AG04449 (cell line): ENCODE results near the gene EXOSC2.

Source experiments
- CTCF ChIA-PET: fragments of 350-600 bp; formaldehyde crosslinking; extraction: SDS; loops from one replicate; lab custom pipeline; 2021; ENCODE audit warnings: antibody characterized with exemption; lab: Yijun Ruan, JAX
- POLR2A ChIA-PET: fragments of 400-600, 350-600 bp; formaldehyde crosslinking; extraction: SDS; loops from one replicate; lab custom pipeline; 2020; ENCODE audit warnings: antibody characterized with exemption, inconsistent platforms; lab: Yijun Ruan, JAX
- DNase-seq: peaks from one replicate; pipeline ENCODE4 v3.0.0-alpha.2; 2010; ENCODE audit warnings: low read depth, low spot score
- H3K4me3 ChIP-seq: 2 replicates; pipeline ENCODE4 v1.5.1; 2011; ENCODE audit warnings: low read depth, mild to moderate bottlenecking, control low read depth, low read length
- TF ChIP-seq, protein P1 (sequence below): IDR thresholded peaks from one replicate; pipeline ENCODE4 v1.5.1; 2011; ENCODE audit warnings: mild to moderate bottlenecking, moderate library complexity, low read length, control low read depth, inconsistent platforms; ENCODE audit not compliant: insufficient read depth; ENCODE audit errors: missing control alignments

Gene EXOSC2

GRCh38 chr9:130659699-130660248 is 33.8 kb upstream of the EXOSC2 start:
- CTCF ChIA-PET, result no interaction called here
- POLR2A ChIA-PET, result no interaction called here
- no peak overlapping the region for H3K4me3 ChIP-seq
- TF ChIP-seq, protein P1, sequence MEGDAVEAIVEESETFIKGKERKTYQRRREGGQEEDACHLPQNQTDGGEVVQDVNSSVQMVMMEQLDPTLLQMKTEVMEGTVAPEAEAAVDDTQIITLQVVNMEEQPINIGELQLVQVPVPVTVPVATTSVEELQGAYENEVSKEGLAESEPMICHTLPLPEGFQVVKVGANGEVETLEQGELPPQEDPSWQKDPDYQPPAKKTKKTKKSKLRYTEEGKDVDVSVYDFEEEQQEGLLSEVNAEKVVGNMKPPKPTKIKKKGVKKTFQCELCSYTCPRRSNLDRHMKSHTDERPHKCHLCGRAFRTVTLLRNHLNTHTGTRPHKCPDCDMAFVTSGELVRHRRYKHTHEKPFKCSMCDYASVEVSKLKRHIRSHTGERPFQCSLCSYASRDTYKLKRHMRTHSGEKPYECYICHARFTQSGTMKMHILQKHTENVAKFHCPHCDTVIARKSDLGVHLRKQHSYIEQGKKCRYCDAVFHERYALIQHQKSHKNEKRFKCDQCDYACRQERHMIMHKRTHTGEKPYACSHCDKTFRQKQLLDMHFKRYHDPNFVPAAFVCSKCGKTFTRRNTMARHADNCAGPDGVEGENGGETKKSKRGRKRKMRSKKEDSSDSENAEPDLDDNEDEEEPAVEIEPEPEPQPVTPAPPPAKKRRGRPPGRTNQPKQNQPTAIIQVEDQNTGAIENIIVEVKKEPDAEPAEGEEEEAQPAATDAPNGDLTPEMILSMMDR, result no peak
- DNase-seq, result no peak

DNA sequence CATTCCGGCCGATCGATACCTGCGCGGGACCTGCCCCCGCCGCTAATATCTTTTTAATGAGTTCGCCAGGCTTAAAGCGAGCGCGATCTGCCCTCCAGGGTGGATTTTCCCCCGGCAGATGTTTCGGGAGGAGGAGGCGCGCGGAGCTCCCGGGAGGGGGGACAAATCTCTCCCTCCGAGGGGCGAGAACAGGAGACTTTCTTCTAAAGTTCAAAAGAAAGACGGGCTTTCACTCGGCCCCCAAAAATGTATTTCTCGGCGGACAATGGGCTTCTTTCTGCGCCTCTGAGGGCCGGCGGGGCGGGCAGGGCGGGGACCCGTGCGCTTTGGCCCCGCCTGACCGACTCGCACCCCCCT is 33.3 kb upstream of the EXOSC2 start:
- no peak overlapping the region for H3K4me3 ChIP-seq
- POLR2A ChIA-PET, result no interaction called here
- TF ChIP-seq, protein P1, result no peak
- DNase-seq, result no peak
- CTCF ChIA-PET, result no interaction called here

DNA sequence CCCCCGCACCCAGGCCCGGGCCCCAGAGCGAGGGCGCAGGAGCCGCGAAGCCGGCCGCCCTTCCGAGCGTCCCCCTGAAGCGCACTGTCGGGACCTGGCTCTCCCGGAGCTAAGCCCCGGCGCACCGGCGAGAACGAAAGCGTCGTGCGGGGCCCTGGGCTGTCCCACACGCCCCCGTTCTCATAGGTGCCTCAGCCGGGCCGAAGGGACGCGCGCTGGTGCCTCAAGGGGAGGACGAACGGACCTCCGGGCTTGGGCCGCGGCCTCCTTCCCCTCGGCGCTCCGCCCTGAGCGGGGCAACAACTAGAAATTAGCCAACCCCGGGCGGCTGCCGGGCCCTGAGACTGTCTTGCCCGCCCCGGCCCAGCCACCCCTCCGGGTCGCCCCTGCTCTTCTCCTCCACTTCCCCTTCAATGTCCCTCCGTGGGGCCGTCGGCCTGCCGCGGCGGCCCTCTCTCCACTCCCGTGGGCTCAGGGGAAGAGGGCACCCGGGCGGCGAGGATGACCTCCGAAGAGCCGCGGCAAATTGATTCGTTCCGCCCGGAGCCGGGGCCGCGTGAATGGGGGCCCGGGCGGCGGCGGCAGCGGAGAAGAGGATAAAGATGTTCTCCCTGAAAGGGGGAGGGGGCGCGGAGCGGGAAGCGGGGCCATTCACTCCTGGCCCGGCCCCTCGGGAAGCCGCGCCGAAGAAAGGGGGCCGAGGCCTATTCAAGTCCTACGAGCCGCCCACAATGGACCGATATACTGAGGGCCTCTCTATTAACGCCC is 32.7 kb upstream of the EXOSC2 start:
- TF ChIP-seq, protein P1, result no peak
- CTCF ChIA-PET, result no interaction called here
- no peak for DNase-seq
- H3K4me3 ChIP-seq, result peak overlapping the region; percentile 25; the same call in 1 of the 2 replicates
- POLR2A ChIA-PET, result no interaction called here

DNA sequence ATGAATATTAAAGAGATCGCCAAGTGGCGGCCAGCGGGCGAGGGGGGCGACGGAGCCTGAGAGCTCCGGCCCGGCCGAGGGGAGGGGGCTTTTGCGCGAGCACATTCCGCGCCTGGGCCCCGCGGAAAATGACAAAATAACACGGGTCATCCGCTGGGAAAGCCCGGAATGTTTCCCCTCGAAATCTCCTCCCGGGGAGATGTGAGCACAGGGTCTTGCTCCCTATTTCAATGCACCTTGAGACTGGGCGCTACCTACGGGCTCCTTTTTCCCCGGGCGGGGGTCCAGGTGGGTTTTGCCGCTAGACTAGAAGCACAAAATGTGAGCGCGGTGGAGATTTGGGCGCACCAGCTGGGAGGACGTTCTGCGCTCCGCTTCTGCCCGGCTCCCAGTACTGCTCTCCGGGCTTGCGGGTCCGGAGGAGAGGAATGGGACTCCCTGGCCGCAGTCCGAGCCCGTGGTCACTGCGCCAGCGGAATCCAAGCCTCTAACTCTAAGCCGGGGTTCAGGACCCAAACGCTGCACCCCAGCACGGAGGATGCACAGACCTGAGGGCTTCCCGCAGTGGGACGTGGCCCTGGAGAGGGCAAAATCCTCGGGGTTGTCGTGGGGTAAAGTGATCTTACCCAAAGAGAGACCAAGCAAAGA is 32.0 kb upstream of the EXOSC2 start:
- DNase-seq, result no peak
- H3K4me3 ChIP-seq, result no peak overlapping the region
- TF ChIP-seq, protein P1, result no peak
- CTCF ChIA-PET, result no interaction called here
- POLR2A ChIA-PET, result no interaction called here

DNA sequence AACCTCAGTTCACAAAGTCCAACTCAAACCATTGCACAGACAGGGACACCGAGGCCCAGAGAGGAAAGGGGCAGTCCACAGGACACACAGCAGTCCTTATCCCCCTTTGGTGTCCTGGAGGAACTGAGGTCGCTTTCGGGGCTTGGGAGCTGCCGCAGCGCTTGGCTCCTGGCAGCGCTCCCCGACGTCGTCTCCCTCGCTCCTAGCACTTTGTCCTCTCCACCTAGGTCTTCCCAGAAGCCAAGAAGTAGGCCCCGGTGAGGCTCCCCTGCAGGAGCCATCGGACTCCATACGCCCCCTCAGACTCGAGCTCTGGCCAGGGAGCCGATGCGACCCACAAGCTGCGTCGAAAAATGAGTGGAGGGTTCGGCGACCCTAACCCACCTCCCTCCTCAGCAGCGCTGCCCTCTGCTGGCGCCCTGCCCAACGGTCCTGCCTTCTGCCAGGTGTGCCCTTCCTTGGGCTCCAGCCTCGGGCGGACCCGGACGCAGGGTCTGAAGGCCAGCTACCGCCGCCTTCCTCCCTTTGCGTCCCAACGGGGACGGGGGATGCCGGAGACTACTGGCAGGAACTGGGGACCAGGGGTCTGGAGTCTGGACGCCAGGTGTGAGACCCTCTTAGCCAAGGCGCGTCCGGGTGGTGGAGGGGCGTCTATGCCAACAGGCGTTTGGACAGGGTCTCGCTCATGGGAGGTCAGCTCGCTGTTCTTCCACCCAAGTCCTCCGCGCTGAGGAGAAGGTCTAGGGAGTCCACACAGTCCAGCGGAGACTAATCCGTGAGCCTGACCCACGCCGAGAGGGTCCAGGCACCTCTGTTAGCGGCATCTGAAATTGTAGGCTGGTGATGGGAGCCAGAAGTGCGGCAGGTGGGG is 31.2 kb upstream of the EXOSC2 start:
- ChIA-PET POLR2A (interaction anchor here (0.6 kb wide), 1 partner anchor 214 kb away, joined by 3 read pairs; no protein-coding TSS in a partner anchor), CTCF (interaction anchor here (1.9 kb wide), 1 partner anchor 20 kb away, joined by 8 read pairs; no protein-coding TSS in a partner anchor)
- TF ChIP-seq, protein P1, result no peak
- H3K4me3 ChIP-seq, result no peak overlapping the region
- DNase-seq, result no peak

DNA sequence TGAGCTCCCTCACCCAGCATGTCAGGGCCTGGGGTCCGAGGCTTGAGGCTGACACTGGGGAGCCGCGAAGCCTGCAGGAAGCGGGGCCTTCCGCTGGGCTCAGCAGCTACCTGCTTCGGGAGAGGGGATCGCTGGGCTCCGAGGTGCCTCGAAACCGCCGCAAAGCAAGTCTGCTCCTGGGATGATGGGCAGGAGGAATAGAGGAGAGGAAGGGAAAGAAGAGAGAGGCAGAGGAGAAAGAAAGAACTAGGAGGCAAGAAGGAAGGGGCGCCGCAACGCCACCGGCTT is 30.7 kb upstream of the EXOSC2 start:
- ChIA-PET POLR2A (no interaction called here), CTCF (interaction anchor here (0.8 to 1.9 kb wide), 2 partner anchors 20 to 317 kb away, joined by 3 to 8 read pairs; no protein-coding TSS in a partner anchor)
- H3K4me3 ChIP-seq, result no peak overlapping the region
- TF ChIP-seq, protein P1, result no peak
- DNase-seq, result no peak
